Retinal pigment epithelial cell (primary cell): ENCODE results near the gene SLC4A3.

Experiments used
- DNase-seq: peaks from one replicate; pipeline ENCODE4 v3.0.0-alpha.2; 2010; ENCODE audit warnings: low read depth
- H3K4me3 ChIP-seq: 2 replicates; pipeline ENCODE4 v1.5.1; 2011; ENCODE audit warnings: mild to moderate bottlenecking, low read length, control low read depth, moderate library complexity
- TF ChIP-seq, protein P1 (sequence below): conservative IDR thresholded peaks from 2 replicates; pipeline ENCODE4 v1.5.1; 2011; ENCODE audit warnings: low read depth, low read length, control low read depth, inconsistent platforms

Gene SLC4A3, protein sequence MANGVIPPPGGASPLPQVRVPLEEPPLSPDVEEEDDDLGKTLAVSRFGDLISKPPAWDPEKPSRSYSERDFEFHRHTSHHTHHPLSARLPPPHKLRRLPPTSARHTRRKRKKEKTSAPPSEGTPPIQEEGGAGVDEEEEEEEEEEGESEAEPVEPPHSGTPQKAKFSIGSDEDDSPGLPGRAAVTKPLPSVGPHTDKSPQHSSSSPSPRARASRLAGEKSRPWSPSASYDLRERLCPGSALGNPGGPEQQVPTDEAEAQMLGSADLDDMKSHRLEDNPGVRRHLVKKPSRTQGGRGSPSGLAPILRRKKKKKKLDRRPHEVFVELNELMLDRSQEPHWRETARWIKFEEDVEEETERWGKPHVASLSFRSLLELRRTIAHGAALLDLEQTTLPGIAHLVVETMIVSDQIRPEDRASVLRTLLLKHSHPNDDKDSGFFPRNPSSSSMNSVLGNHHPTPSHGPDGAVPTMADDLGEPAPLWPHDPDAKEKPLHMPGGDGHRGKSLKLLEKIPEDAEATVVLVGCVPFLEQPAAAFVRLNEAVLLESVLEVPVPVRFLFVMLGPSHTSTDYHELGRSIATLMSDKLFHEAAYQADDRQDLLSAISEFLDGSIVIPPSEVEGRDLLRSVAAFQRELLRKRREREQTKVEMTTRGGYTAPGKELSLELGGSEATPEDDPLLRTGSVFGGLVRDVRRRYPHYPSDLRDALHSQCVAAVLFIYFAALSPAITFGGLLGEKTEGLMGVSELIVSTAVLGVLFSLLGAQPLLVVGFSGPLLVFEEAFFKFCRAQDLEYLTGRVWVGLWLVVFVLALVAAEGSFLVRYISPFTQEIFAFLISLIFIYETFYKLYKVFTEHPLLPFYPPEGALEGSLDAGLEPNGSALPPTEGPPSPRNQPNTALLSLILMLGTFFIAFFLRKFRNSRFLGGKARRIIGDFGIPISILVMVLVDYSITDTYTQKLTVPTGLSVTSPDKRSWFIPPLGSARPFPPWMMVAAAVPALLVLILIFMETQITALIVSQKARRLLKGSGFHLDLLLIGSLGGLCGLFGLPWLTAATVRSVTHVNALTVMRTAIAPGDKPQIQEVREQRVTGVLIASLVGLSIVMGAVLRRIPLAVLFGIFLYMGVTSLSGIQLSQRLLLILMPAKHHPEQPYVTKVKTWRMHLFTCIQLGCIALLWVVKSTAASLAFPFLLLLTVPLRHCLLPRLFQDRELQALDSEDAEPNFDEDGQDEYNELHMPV

DNA sequence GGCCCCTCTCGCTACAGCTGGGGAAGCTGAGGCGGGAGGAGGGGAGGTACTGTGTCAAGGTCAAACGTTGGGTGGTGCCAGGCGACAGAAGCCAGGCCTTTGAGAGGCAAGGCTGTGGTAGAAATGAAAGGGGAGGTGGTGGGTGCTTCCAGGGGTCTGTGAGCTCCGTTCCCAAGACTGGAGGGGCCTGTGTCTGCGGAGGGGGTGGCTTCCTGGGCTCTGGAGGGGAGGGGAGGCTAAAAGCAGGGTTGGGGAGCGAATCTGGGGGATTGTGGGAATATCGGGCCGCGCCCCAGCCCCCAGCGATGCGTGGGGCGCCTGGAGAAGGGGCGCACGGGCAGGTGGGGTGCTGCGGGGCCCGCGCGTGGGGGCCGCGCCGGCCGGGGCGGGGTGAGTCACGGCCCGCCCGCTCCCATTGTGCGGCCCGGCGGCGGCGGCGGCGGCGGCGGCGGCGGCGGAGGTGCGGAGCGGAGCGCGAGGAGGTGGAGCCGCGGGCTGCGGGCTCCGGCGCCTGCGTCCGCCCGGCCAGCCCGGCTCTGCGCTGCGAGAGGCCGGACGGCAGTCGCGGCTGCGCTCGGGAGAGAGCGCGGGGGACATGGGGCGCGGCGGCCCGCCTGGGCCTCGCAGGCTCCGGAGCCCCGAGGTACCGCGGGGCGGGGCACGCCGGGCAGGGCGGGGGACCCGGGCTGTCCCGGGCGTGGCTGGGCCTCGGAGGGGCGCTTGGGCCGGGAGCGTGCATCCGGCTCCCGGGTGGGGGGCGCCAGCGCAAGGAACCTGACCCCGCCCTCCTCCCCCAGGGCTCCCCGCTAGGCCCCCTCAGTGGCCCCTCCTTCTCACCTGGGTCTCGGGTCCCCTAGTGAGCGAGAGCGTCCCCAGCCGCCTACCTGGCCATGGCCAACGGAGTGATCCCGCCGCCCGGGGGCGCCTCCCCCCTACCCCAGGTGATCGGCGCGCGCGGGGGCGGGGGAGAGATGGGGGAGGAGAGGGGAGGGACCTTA lies at the start of gene SLC4A3:
SLC4A3 (plus strand) TSS at position 528 of the 998 bp plus-strand sequence; CDS start at position 891, 363 bp downstream.
- TF ChIP-seq, protein P1, sequence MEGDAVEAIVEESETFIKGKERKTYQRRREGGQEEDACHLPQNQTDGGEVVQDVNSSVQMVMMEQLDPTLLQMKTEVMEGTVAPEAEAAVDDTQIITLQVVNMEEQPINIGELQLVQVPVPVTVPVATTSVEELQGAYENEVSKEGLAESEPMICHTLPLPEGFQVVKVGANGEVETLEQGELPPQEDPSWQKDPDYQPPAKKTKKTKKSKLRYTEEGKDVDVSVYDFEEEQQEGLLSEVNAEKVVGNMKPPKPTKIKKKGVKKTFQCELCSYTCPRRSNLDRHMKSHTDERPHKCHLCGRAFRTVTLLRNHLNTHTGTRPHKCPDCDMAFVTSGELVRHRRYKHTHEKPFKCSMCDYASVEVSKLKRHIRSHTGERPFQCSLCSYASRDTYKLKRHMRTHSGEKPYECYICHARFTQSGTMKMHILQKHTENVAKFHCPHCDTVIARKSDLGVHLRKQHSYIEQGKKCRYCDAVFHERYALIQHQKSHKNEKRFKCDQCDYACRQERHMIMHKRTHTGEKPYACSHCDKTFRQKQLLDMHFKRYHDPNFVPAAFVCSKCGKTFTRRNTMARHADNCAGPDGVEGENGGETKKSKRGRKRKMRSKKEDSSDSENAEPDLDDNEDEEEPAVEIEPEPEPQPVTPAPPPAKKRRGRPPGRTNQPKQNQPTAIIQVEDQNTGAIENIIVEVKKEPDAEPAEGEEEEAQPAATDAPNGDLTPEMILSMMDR: no peak
- peak within 1 kb of the TSS; percentile 61 for H3K4me3 ChIP-seq
- DNase-seq: no peak

DNA sequence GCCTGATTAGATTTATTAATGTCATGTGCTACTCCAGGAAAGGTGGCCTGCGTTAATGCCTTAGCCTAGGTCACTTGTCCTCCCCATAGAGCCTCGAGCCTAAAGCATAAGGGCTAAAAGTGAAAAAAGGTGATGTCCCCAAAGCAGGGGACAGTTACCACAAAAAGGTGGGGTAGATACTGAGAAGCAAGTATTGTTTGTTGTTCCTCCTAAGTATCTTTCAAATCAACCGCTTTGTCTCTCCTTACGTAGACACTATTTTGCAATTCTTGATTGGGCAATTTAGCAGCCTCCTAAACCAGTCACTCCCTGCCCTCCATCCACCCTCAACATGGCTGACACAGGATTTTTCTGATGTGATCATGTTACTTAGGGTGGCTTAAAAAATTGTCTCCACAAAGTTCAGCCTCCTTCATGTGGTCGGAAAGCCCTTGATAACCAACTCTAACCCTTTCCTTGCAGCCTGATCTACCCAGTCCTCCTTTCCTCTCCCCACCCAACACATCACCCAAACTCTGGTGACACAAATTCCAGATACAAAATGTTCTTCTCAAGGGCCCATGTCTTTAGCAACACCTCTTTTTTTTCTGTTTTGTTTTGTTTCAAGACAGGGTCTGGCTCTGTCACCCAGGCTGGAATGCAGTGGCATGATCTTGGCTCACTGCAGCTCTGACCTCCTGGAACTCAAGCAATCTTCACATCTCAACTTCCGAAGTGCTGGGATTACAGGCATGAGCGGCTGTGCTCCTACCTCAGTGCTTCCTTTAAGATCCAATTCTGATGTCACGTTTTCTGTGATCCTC lies 48.4 kb upstream of the SLC4A3 start:
- H3K4me3 ChIP-seq: no peak overlapping the region
- TF ChIP-seq, protein P1: no peak
- no peak for DNase-seq

DNA sequence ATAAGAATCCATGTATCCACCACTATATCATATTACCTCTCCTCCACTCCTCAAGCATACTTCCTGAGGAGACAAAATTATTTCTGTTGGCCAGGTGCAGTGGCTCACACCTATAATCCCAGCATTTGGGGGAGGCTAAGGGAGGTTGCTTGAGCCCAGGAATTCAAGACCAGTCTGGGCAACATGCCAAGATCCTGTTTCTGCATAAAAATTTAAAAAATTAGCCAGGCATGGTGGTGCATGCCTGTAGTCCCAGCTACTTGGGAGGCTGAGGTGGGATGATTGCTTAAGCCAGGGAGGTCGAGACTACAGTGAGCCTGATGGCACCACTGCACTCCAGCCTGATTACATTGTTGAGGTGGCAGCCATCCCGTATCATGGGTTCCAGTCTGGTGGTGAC lies 46.1 kb upstream of the SLC4A3 start:
- H3K4me3 ChIP-seq: no peak overlapping the region
- TF ChIP-seq, protein P1: no peak
- DNase-seq: no peak

DNA sequence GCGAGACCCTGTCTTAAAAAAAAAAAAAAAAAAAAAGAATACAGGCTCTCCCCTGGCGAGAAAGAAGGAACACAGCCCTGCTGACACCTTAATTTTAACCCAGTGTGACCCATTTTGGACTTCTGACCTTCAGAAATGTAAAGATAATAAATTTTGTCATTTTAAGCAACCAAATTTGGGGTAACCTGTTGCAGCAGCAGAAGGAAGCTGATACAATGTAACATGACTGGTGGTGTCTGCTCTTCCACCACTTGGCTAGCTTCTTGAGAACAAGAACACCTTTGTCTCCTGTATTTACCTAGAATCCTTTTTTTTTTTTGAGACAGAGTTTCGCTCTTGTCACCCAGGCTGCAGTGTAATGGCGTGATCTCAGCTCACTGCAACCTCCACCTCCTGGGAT lies 36.3 kb upstream of the SLC4A3 start:
- no peak overlapping the region for H3K4me3 ChIP-seq
- DNase-seq: no peak
- TF ChIP-seq, protein P1: no peak

GRCh38 chr2:219592736-219593135 lies 34.7 kb upstream of the SLC4A3 start:
- TF ChIP-seq, protein P1: no peak
- no peak overlapping the region for H3K4me3 ChIP-seq
- DNase-seq: no peak
